Measurements from ENCODE around the gene DYNLRB2.

Gene DYNLRB2

DNA sequence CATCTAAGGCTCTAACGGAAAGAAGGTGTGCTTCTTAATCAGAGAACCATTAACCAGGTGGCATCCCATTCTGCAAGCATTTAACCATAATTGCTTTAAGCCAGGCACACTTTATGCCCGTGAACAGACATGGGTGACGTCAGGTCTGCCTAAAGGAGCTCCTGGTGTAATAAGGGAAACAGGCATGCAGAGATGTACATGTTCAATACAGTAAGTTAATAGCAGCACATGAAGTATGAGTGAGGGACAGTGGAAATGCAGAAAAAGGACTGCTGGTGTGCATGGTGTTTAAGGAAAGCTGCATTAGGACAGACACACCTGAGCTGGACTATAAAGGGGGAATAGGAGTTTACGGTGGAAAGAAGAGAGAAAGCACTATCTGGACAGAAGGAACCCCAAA is 18.6 kb downstream of the DYNLRB2 start:
- TF ChIP-seq, protein P1, sequence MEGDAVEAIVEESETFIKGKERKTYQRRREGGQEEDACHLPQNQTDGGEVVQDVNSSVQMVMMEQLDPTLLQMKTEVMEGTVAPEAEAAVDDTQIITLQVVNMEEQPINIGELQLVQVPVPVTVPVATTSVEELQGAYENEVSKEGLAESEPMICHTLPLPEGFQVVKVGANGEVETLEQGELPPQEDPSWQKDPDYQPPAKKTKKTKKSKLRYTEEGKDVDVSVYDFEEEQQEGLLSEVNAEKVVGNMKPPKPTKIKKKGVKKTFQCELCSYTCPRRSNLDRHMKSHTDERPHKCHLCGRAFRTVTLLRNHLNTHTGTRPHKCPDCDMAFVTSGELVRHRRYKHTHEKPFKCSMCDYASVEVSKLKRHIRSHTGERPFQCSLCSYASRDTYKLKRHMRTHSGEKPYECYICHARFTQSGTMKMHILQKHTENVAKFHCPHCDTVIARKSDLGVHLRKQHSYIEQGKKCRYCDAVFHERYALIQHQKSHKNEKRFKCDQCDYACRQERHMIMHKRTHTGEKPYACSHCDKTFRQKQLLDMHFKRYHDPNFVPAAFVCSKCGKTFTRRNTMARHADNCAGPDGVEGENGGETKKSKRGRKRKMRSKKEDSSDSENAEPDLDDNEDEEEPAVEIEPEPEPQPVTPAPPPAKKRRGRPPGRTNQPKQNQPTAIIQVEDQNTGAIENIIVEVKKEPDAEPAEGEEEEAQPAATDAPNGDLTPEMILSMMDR (IDR thresholded peaks at IDR 0.05) = no peak
- no peak for TF ChIP-seq ZFX (IDR thresholded peaks at IDR 0.05; ENCODE audit: borderline replicate concordance)
- no peak overlapping the region for H3K27ac ChIP-seq

- H3K27ac ChIP-seq = no peak overlapping the region
- no peak for TF ChIP-seq ZFX (IDR thresholded peaks at IDR 0.05; ENCODE audit: borderline replicate concordance)
- TF ChIP-seq, protein P1 (IDR thresholded peaks at IDR 0.05) = no peak
Observed at GRCh38 chr16:80563066-80563465, 22.3 kb downstream of the DYNLRB2 start.

DNA sequence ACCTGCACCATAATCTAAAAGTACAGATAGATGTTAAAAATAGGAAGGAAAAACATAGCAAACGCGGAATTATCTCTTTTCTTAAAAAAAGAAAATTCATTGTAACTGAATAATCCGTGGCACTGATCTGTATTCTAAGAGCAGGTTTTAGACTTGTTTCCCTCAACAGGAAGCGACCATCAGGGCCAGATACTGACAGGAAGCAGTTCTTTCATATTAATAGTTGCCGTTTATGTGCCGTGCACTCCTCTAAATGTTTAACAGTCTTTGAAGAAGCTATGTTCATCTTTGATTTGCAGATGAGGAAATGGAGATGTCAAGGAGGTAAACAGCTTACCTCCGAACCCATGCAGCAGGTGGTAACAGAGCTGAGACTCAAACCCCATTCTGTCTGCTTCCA is 23.6 kb downstream of the DYNLRB2 start:
- TF ChIP-seq ZFX (IDR thresholded peaks at IDR 0.05; ENCODE audit: borderline replicate concordance) = no peak
- TF ChIP-seq, protein P1 (IDR thresholded peaks at IDR 0.05) = no peak
- no peak overlapping the region for H3K27ac ChIP-seq

DNA sequence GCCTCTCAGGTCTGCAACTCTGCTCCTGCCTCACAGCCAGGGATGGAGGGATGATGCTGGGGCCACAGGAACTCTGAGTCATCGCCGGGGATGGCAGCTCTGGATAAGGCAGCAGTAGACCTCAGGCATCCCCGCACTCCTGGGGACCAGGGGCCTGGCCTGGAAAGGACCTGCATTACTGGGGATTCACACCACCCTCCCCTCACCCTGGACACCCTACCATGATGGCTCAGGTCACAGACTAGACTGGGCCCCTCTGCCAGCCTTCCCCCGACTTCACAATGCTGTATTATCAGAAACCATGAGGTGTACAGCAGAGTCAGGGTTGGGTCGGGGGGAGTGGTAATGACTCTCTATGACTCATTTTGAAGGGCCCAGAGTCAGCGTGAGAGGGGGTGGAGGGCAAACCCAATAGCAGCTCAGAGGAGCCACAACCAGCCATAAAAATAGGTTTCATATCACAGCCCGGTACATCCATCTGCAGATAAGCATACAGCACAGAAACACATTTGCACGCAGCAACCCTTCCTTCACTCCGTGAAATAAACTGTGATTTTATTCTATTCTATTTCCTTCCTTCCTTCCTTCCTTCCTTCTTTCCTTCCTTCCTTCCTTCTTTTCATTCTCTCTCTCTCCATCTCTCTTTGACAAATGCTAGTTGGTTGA is 28.8 kb downstream of the DYNLRB2 start:
- TF ChIP-seq, protein P1 (IDR thresholded peaks at IDR 0.05) = no peak
- no peak for TF ChIP-seq ZFX (IDR thresholded peaks at IDR 0.05; ENCODE audit: borderline replicate concordance)
- no peak overlapping the region for H3K27ac ChIP-seq

DNA sequence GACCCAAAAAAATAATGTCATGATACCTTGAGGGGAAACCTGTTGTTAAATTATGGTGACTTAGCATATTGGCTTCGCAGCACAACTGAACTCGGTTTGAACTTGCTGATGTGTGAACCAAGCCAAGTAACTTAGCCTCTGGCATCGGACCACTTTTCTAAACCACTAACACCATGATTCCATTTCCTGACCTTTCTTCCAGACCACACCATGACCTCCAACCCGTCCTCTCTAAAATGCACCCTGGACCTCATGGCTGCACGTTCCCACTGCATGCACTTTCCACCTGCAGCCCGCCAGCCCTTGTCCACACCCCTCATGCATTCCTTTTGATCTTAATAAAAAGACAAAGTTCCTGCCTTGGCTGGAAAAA is 29.3 kb downstream of the DYNLRB2 start:
- TF ChIP-seq ZFX (IDR thresholded peaks at IDR 0.05; ENCODE audit: borderline replicate concordance) = no peak
- TF ChIP-seq, protein P1 (IDR thresholded peaks at IDR 0.05) = no peak
- no peak overlapping the region for H3K27ac ChIP-seq

- no peak overlapping the region for H3K27ac ChIP-seq
- TF ChIP-seq, protein P1 (IDR thresholded peaks at IDR 0.05) = no peak
- no peak for TF ChIP-seq ZFX (IDR thresholded peaks at IDR 0.05; ENCODE audit: borderline replicate concordance)
Observed at GRCh38 chr16:80573700-80574120, 32.9 kb downstream of the DYNLRB2 start.

- no peak overlapping the region for H3K27ac ChIP-seq
- TF ChIP-seq, protein P1 (IDR thresholded peaks at IDR 0.05) = no peak
- TF ChIP-seq ZFX (IDR thresholded peaks at IDR 0.05; ENCODE audit: borderline replicate concordance) = no peak
Observed at GRCh38 chr16:80576343-80576912, 35.6 kb downstream of the DYNLRB2 start.
